Prostate gland (tissue), 2 donors: ENCODE data around the gene ZNF358.

Experiments used
- POLR2A ChIP-seq: fragments of 450-650 bp; IDR thresholded peaks from one replicate; pipeline ENCODE4 v1.6.1; 2016; ENCODE audit warnings: antibody characterized with exemption, mild to moderate bottlenecking
- POLR2AphosphoS5 ChIP-seq: sonication (generic); formaldehyde crosslinking; IDR thresholded peaks from one replicate; pipeline ENCODE4 v1.6.1; 2017; ENCODE audit warnings: antibody characterized with exemption
- TF ChIP-seq, protein P1 (sequence below), 4 experiments: fragments of 200-600 bp in 2 of 4; fragments of 450-650 bp in 2 of 4; sonication (generic) in 2 of 4; IDR thresholded peaks; 1 replicate in 3 of 4; 2 replicates in 1 of 4; pipeline ENCODE4 v1.5.1; 2016 to 2019; ENCODE audit warnings: antibody characterized with exemption in 4 of 4, mild to moderate bottlenecking in 2 of 4, moderate library complexity in 2 of 4

DNA sequence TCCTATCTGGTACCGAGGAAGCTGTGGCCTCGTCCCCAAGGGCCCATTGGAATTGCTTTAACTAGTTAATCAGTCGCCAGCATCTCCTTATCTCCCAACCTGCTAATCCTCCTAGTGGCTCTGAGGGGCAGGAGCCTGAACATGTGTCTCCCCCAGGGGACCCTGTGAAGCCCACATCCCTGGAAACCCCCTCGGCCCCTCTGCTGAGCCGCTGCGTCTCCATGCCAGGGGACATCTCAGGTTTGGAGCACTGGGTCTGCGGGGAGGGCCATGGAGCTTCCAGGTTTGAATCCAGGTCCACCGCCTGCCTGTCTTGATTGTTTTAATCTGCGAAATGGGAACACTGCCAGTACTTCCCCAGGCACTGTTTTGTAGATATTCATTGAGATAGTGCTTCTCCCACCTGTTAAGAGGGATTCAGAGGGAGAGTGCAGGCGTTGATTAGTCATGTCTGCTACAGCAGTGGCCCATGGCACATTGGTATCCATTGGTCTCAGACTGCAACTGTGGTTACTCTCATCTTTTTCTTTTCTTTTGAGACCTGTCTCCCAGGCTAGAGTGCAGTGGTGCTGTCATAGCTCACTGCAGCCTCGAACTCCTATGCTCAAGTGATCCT, 26.0 kb downstream of the ZNF358 start:
- TF ChIP-seq, protein P1, sequence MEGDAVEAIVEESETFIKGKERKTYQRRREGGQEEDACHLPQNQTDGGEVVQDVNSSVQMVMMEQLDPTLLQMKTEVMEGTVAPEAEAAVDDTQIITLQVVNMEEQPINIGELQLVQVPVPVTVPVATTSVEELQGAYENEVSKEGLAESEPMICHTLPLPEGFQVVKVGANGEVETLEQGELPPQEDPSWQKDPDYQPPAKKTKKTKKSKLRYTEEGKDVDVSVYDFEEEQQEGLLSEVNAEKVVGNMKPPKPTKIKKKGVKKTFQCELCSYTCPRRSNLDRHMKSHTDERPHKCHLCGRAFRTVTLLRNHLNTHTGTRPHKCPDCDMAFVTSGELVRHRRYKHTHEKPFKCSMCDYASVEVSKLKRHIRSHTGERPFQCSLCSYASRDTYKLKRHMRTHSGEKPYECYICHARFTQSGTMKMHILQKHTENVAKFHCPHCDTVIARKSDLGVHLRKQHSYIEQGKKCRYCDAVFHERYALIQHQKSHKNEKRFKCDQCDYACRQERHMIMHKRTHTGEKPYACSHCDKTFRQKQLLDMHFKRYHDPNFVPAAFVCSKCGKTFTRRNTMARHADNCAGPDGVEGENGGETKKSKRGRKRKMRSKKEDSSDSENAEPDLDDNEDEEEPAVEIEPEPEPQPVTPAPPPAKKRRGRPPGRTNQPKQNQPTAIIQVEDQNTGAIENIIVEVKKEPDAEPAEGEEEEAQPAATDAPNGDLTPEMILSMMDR (IDR thresholded peaks at IDR 0.05), result no peak
- TF ChIP-seq POLR2A (no peak), POLR2AphosphoS5 (no peak)
